Mesendoderm (in vitro differentiated cells): Measurements from ENCODE around the gene NDUFA13.
A peak's percentile ranks its signal among the peaks of the same experiment; 100 is the strongest.

Experiments used
- DNase-seq: peaks from one replicate; pipeline ENCODE4 v3.0.0; 2013
- H2AK5ac ChIP-seq: 2 replicates; pipeline ENCODE4 v1.6.1; 2013; ENCODE audit warnings: low read length, inconsistent platforms
- H2BK120ac ChIP-seq: 2 replicates; pipeline ENCODE4 v1.6.1; 2013; ENCODE audit warnings: low read depth, mild to moderate bottlenecking, low read length, moderate library complexity, mixed read lengths
- H2BK15ac ChIP-seq: replicated peaks from 2 replicates; pipeline ENCODE4 v1.6.1; 2013; ENCODE audit warnings: low read depth, mild to moderate bottlenecking, moderate library complexity
- H2BK5ac ChIP-seq: 2 replicates; pipeline ENCODE4 v1.6.1; 2013; ENCODE audit warnings: low read length, inconsistent platforms
- H3K18ac ChIP-seq: 2 replicates; pipeline ENCODE4 v1.6.1; 2013; ENCODE audit warnings: mild to moderate bottlenecking, low read length, mixed read lengths
- H3K23ac ChIP-seq: one replicate; pipeline ENCODE4 v1.6.1; 2013; ENCODE audit warnings: low read length
- H3K27ac ChIP-seq: 2 replicates; pipeline ENCODE4 v1.5.1; 2013; ENCODE audit warnings: low read depth, mild to moderate bottlenecking, inconsistent platforms, low read length, moderate library complexity
- H3K27me3 ChIP-seq: 2 replicates; pipeline ENCODE4 v1.6.1; 2013; ENCODE audit warnings: low read length, control low read depth, mild to moderate bottlenecking, inconsistent platforms; ENCODE audit not compliant: insufficient read depth, poor library complexity
- H3K36me3 ChIP-seq: 2 replicates; pipeline ENCODE4 v1.6.1; 2013; ENCODE audit warnings: low read length, inconsistent platforms; ENCODE audit not compliant: control insufficient read depth, insufficient read depth
- H3K4ac ChIP-seq: one replicate; pipeline ENCODE4 v1.6.1; 2013; ENCODE audit warnings: low read depth, mild to moderate bottlenecking, low read length, moderate library complexity
- H3K4me1 ChIP-seq: 2 replicates; pipeline ENCODE4 v1.6.1; 2013; ENCODE audit warnings: low read depth, low read length, inconsistent platforms; ENCODE audit not compliant: control insufficient read depth
- H3K4me2 ChIP-seq: 2 replicates; pipeline ENCODE4 v1.6.1; 2013; ENCODE audit warnings: low read length
- H3K4me3 ChIP-seq: 2 replicates; pipeline ENCODE4 v1.5.1; 2013; ENCODE audit warnings: mild to moderate bottlenecking, low read length
- H3K56ac ChIP-seq: one replicate; pipeline ENCODE4 v1.6.1; 2013; ENCODE audit warnings: low read length
- H3K79me1 ChIP-seq: 2 replicates; pipeline ENCODE4 v1.6.1; 2013; ENCODE audit warnings: low read length, inconsistent platforms
- H3K79me2 ChIP-seq: 2 replicates; pipeline ENCODE4 v1.6.1; 2013; ENCODE audit warnings: mild to moderate bottlenecking, low read length; ENCODE audit not compliant: control insufficient read depth, insufficient read depth
- H3K9ac ChIP-seq: 2 replicates; pipeline ENCODE4 v1.6.1; 2013; ENCODE audit warnings: low read length, inconsistent platforms
- H4K5ac ChIP-seq: one replicate; pipeline ENCODE4 v1.6.1; 2013; ENCODE audit warnings: low read length
- H4K8ac ChIP-seq: one replicate; pipeline ENCODE4 v1.6.1; 2013; ENCODE audit warnings: low read depth, mild to moderate bottlenecking, control low read depth, low read length, moderate library complexity
- whole genome bisulfite sequencing: extraction: QIAGEN DNeasy Blood & Tissue Kit; methylation state at CpG from one replicate; pipeline ENCODE4 v1.1.7; 2013; ENCODE audit warnings: low lambda C conversion rate, missing lambda C conversion rate; ENCODE audit not compliant: insufficient coverage; ENCODE audit errors: extremely low coverage; 5-methylcytosine and 5-hydroxymethylcytosine counted together

The NDUFA13 gene

DNA sequence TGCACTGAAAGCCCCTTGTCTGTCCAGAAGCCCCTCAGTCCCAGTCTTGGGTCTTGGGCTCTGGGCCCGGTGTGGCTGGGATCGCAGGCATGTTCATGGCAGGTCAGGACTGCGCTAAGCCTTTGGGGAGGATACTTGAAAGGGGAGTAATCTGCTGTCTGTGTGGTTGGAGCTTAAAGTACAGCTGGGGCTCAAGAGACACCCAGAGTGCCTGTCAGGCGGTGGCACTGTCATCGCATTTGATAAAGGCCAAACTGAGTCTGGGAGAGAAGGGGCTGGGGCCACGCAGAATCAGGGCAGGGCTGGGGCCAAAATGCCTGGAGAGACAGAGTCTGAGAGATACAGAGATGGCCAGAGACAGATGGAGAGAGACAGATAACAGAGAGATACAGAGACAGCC, 17.8 kb downstream of the NDUFA13 start:
- WGBS: no CpG with 5 or more reads among the region's 6 CpGs

DNA sequence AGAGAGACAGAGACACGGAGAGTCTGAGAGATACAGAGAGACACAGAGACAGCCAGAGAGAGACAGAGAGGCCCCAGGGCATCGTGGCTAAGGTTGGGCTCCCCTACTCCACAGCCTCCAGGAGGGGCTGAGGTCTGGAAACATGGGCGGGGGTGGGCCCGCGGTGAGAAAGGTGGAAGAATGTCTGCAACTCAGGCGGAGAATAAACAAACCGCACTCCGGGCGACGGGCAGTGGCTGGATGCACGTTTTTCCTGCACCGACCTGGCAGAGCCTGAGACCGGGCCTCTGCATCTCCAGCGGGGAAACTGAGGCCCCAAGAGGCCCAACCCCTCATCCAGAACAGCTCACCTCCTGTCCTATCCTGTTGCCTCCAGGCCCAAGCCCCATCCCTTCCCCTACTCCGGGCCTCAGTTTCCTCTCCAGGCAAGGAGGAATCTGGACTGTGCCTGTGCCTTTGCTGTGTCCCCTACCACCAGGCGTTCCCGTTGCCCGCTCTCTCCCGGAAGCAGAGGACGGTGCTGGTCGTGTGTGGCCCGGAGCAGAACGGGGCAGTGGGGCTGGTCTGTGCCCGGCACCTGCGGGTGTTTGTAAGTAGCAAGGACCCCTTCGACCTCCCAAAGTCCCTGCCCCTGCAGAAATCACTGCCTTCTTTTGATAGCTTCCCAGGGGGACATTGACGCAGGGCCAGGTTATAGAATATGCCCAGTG, 18.7 kb downstream of the NDUFA13 start:
- H2BK120ac ChIP-seq: no peak overlapping the region
- H3K79me1 ChIP-seq: no peaks in the 10 kb centered on the region
- H3K4ac ChIP-seq: no peak overlapping the region
- no CpG with 5 or more reads among the region's 27 CpGs for WGBS
- no peaks in the 10 kb centered on the region for H3K79me2 ChIP-seq
- no peak overlapping the region for H3K23ac ChIP-seq
- no peak overlapping the region for H3K4me2 ChIP-seq
- H2BK15ac ChIP-seq: no peak overlapping the region
- no peak overlapping the region for H3K9ac ChIP-seq
- no peak for DNase-seq
- no peak overlapping the region for H2AK5ac ChIP-seq
- H3K27me3 ChIP-seq: peaks cover 2% of the 10 kb centered on the region
- H3K36me3 ChIP-seq: no peaks in the 10 kb centered on the region
- no peak overlapping the region for H2BK5ac ChIP-seq
- H3K18ac ChIP-seq: no peak overlapping the region
- H3K56ac ChIP-seq: no peak overlapping the region
- no peak overlapping the region for H4K5ac ChIP-seq
- H4K8ac ChIP-seq: no peak overlapping the region
- no peak overlapping the region for H3K4me3 ChIP-seq
- no peaks in the 10 kb centered on the region for H3K4me1 ChIP-seq
- H3K27ac ChIP-seq: no peak overlapping the region

More for the DNA sequence above, 17.8 kb downstream of the NDUFA13 start:
- H3K27ac ChIP-seq: no peak overlapping the region
- H3K79me1 ChIP-seq: no peaks in the 10 kb centered on the region
- H3K9ac ChIP-seq: no peak overlapping the region
- no peak overlapping the region for H3K56ac ChIP-seq
- H2AK5ac ChIP-seq: no peak overlapping the region
- H3K4me3 ChIP-seq: no peak overlapping the region
- H3K23ac ChIP-seq: no peak overlapping the region
- no peak overlapping the region for H2BK5ac ChIP-seq
- H3K79me2 ChIP-seq: no peaks in the 10 kb centered on the region
- H2BK120ac ChIP-seq: no peak overlapping the region
- no peak overlapping the region for H3K4ac ChIP-seq
- H3K4me1 ChIP-seq: no peaks in the 10 kb centered on the region
- no peak overlapping the region for H4K5ac ChIP-seq
- no peak for DNase-seq
- H3K18ac ChIP-seq: no peak overlapping the region
- peaks cover 3% of the 10 kb centered on the region for H3K36me3 ChIP-seq
- H2BK15ac ChIP-seq: no peak overlapping the region
- no peak overlapping the region for H3K4me2 ChIP-seq
- no peak overlapping the region for H4K8ac ChIP-seq
- peaks cover under 1% of the 10 kb centered on the region for H3K27me3 ChIP-seq

DNA sequence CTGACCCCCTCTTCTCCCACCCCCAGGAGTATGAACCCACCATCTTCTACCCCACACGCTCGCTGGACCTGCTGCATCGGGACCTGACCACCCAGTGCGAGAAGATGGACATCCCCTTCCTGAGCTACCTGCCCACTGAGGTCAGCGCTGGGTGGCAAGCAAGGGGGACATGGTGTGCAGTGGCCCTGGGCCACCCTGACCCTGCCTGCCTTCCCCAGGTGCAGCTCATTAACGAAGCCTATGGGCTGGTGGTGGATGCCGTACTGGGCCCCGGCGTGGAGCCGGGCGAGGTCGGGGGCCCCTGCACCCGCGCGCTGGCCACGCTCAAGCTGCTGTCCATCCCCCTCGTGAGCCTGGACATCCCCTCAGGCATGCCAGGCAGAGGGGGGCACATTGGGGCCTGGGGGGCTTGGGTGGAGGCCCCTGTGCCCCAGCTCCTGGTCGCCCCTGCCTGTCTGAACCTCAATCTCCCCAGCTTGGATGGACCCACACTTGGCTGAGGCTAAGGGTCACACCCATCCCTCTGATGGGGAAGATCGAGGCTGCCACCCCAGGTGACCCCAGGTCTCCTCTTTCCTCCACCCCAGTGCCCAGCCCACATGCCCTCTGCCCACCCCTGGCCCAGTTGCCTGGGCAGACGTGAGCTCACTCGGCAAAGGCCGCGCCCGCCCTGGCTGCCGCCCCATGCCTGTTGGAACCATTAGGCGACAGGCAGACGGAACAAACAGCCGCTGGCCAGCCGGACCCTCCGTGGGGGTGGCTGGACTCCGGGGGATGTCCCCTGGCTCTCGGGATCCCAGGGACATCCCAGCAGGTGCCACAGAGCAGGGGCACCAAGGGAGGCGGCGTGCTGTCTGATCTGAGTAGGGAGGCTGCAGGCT, 19.5 kb downstream of the NDUFA13 start:
- Histone ChIP-seq H3K18ac (no peak overlapping the region), H2AK5ac (no peak overlapping the region), H3K4ac (no peak overlapping the region), H4K5ac (no peak overlapping the region), H3K79me2 (no peaks in the 10 kb centered on the region), H3K27me3 (peaks cover 2% of the 10 kb centered on the region), H4K8ac (no peak overlapping the region), H3K9ac (no peak overlapping the region), H3K36me3 (no peaks in the 10 kb centered on the region), H3K4me1 (no peaks in the 10 kb centered on the region), H3K27ac (no peak overlapping the region), H3K4me2 (no peak overlapping the region), H3K4me3 (no peak overlapping the region), H3K79me1 (no peaks in the 10 kb centered on the region), H2BK120ac (no peak overlapping the region), H3K23ac (no peak overlapping the region), H2BK5ac (no peak overlapping the region), H3K56ac (no peak overlapping the region), H2BK15ac (no peak overlapping the region)
- DNase-seq: no peak
- WGBS: no CpG with 5 or more reads among the region's 34 CpGs

DNA sequence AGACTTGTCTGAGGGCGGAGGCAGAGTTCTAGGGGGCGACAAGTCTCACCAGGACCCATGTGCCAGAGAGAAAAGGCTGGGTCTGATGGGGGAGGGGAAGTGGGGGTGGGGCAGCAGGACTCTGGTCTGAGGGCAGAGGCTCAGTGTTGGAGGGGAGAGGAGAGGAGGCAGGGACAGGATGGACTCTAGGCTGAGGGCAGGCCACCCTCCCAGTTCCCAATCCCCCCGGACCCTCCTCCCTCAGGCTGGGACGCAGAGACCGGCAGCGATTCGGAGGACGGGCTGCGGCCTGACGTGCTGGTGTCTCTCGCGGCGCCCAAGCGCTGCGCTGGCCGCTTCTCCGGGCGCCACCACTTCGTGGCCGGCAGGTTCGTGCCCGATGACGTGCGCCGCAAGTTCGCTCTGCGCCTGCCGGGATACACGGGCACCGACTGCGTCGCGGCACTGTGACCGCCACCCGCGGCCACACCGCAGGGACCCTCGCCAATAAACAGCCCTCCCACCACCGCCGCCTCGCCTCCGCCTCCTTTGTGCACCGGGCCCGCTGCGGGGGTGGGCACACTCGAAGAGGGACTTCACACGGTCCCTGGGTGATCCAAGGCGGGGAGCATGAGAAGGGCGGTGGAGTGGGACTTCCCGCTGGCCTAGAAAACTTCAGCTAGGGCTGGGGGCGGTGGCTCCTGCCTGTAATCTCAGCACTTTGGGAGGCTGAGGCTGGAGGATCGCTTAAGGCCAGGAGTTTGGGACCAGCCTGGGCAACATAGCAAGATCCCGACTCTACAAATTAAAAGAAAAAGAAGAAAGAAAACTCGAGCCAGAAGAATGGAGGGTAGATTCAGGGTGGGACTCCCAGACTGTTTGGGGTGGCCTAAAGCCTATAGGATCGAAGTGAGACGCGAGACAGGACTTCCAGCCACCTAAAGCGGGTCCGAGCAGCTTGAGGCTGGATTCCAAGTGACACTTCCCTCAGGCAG, 21.3 kb downstream of the NDUFA13 start:
- Histone ChIP-seq H3K4me1 (peaks cover 2% of the 10 kb centered on the region), H3K18ac (no peak overlapping the region), H3K9ac (no peak overlapping the region), H3K27me3 (peaks cover 2% of the 10 kb centered on the region), H3K36me3 (no peaks in the 10 kb centered on the region), H2BK15ac (no peak overlapping the region), H3K4me3 (no peak overlapping the region), H3K56ac (no peak overlapping the region), H3K79me1 (no peaks in the 10 kb centered on the region), H3K27ac (no peak overlapping the region), H3K4ac (no peak overlapping the region), H2AK5ac (no peak overlapping the region), H3K4me2 (no peak overlapping the region), H4K8ac (no peak overlapping the region), H3K79me2 (no peaks in the 10 kb centered on the region), H4K5ac (no peak overlapping the region), H2BK120ac (no peak overlapping the region), H2BK5ac (no peak overlapping the region), H3K23ac (no peak overlapping the region)
- no peak for DNase-seq
- WGBS: no CpG with 5 or more reads among the region's 59 CpGs

DNA sequence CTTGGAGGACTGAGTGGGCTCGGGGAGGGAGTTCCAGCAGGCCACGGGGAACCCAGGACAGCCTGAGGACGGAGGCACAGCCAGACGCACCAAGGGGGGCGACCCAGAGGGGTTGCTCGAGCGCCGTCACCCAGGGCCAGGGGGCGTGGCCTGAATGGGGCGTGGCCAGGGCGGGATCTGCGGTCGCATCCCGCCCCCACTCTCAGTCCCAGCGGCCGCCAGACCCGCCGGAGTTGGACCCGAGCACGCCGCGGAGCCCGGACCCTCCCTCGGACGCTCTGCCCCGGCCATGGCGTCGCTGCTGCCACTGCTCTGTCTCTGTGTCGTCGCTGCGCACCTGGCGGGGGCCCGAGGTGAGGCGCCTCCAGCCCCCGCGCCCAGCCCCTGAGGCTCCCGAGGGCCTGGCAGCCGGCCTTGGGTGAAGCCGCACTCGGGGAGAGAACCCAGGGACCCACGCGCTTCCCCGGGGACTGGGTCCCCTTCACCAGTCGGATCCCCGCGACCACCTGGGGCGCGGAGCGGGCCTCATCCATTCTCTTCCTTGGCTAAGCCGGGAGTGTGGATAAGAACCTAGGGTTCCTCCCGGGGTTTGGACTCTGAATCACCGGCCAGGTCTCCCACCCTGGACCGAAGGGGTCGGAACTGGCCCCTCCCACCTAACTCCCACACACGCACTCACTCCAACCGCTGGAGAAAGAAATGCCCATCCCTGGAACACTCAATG, 22.2 kb downstream of the NDUFA13 start, which contains the start of gene CILP2:
TSS of gene CILP2 (plus strand) at position 205 of the 724 bp plus-strand sequence. CDS start at position 290, 85 bp downstream.
- no CpG with 5 or more reads among the region's 56 CpGs for WGBS
- Histone ChIP-seq H3K79me1 (no peaks in the 10 kb centered on the region), H3K27me3 (peaks cover 2% of the 10 kb centered on the region), H3K79me2 (no peaks in the 10 kb centered on the region), H3K18ac (no peak within 1 kb of the TSS), H3K4me1 (peaks cover 2% of the 10 kb centered on the region), H4K5ac (no peak within 1 kb of the TSS), H3K4ac (no peak within 1 kb of the TSS), H3K4me2 (peak within 1 kb of the TSS; percentile 57), H2BK5ac (no peak within 1 kb of the TSS), H3K4me3 (no peak within 1 kb of the TSS), H2AK5ac (no peak within 1 kb of the TSS), H3K56ac (peak within 1 kb of the TSS; percentile 71), H2BK15ac (no peak within 1 kb of the TSS), H2BK120ac (no peak within 1 kb of the TSS), H3K23ac (no peak within 1 kb of the TSS), H3K27ac (no peak within 1 kb of the TSS), H3K9ac (peak within 1 kb of the TSS; percentile 52), H4K8ac (no peak within 1 kb of the TSS), H3K36me3 (no peaks in the 10 kb centered on the region)
- peak; percentile 69 for DNase-seq
